GM19438 (cell line): Measurements from ENCODE around the gene WDR89.
A peak's percentile ranks its signal among the peaks of the same experiment; 100 is the strongest.
"Not testable (repeated sequence)": the region's sequence is repeated elsewhere in the genome, so short reads cannot be mapped to it uniquely, and the experiment has no call there.

Experiments used
- ATAC-seq: cut with Tn5 transposase; IDR thresholded peaks from one replicate; pipeline ENCODE4 v1.9.1; 2021; ENCODE audit warnings: low read depth; ENCODE audit not compliant: unreplicated experiment

Gene WDR89, protein sequence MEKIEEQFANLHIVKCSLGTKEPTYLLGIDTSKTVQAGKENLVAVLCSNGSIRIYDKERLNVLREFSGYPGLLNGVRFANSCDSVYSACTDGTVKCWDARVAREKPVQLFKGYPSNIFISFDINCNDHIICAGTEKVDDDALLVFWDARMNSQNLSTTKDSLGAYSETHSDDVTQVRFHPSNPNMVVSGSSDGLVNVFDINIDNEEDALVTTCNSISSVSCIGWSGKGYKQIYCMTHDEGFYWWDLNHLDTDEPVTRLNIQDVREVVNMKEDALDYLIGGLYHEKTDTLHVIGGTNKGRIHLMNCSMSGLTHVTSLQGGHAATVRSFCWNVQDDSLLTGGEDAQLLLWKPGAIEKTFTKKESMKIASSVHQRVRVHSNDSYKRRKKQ

DNA sequence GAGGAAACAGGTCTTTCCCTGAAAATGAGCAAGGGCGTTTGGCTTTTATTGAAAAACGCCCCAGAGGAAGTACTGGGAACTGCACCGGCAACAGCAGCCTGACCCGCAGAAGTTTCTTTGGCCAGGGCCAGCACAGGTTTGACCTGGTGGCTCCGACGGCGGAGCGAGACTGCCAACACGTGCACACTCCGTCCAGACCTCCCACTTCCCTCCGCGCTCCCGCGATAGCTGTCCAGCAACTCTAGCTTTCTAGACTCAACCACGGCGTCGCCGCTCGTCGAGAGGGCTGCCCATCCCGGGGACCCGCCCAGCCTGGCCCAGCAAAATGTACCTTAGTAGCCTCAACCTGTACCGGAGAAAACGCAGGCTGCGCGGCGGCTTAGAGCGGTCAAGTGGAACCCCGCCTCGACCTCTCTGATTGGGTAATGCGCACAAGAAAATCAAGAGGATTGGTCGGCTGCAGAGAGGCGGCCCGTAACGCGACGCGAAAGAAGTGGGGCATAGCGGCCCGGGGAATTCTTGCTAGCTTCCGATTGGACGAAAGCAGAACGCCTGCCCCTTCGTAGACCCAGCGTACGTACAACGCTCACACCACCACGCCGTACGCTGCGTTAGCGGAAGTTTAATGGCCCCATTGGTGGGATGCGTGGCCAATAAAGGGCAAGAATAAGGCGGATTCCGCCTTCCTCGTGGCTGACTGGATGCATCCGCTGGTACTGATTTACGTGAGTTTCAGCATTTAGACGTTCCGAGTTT lies at the start of gene WDR89:
WDR89 (minus strand) TSS at position 399 of the 756 bp plus-strand sequence. CDS start 41,929 bp downstream, outside the sequence.
- peak; percentile 88 for ATAC-seq

DNA sequence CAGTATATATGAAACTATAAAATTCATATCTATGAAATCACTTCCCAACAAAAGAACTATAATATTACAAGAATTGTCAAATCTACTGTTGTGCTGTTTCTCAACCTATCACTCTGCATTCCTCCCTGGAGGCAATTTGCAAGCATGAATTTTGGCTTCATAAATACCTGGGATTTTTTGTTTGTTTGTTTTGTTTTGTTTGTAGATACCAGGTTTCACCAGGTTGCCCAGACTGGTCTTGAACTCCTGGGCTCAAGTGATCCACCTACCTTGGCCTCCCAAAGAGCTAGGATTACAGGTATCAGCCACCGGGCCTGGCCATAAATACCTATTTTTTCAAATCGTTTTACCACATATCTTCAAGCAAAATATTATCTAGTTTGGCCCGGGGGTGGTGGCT lies 47.5 kb upstream of the WDR89 start:
- ATAC-seq: no peak

DNA sequence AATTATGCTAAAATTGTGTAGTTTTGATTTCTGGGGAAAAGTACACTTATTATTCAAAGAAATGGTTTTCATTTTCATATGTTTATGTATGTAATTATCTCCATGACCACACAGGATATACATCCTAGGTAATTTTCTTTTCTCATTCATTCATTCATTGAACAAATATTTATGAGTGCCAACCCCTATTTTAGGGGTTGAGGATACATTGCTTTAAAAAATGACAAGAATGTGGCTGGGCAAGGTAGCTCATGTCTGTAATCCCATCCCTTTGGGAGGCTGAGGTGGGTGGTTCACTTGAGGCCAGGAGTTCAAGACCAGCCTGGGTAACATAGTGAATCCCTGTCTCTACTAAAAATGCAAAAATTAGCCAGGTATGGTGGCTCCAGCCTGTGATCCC lies 45.3 kb upstream of the WDR89 start:
- ATAC-seq: no peak

DNA sequence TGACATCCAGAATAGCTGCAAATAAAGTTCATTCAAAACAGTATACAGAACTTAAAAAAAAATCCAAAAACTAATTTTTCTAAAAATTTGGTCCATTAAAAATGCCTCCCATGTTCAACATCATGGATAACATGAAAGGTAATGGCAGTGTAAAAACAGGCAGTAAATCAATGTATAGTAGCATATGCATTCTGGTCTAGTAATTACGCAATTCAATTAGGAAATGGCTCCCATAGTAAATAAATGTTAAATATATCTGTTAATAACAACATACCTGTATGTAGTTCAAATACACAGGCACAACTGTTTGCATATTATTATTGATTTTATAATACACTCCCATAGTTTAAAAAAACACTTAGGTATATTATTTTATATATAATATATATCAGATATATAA lies 43.7 kb upstream of the WDR89 start:
- ATAC-seq: no peak

DNA sequence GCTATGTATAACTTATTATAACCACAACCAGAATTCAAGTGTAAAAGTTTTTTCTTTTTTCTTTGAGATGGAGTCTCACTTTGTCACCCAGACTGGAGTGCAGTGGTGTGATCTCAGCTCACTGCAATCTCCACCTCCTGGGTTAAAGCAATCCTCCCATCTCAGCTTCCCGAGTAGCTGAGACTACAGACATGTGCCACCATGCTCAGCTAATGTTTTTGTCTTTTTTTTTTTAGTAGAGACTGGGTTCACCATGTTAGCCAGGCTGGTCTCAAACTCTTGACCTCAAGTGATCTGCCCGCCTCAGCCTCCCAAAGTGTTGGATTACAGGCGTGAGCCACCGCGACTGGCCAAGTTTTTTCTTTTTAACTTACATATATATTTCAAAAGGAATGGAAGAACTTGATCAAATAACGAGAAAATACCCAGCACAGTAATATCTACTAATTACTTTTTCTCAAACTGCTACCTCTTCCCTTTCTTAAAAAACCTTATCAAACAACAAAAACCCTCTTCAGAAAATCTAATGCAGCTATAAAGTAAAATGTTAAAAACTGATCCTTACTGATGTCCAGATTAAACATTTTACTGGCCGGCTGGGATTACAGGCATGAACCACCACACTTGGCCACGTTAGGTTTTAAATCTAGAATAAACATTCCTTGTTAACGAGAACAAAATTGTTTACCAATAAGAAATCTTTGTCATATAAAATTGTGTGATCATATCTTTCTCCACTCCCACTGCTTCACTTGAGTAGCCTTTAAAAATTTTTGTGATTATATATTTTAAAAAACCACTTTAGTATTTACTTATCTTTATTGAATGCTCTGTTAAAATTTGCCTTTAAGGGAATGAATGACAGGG lies 41.3 kb upstream of the WDR89 start:
- no peak for ATAC-seq

DNA sequence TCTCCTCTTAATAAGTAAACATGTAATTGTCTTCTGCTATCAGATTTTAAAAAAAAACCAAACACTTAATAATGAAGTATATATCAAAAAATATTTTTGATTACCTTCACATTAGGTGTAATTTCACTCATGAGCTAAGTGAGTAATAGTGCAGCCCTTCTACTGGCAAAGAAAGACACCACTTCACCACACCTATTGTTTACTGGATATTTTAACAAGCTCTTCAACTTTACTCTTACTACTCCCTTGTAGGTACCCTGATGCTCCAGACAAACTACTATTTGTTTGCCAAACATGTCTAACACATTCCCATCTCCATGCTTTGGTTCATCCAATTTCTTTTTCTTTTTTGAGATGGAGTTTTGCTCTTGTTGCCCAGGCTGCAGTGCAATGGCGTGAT lies 36.9 kb upstream of the WDR89 start:
- ATAC-seq: no peak

DNA sequence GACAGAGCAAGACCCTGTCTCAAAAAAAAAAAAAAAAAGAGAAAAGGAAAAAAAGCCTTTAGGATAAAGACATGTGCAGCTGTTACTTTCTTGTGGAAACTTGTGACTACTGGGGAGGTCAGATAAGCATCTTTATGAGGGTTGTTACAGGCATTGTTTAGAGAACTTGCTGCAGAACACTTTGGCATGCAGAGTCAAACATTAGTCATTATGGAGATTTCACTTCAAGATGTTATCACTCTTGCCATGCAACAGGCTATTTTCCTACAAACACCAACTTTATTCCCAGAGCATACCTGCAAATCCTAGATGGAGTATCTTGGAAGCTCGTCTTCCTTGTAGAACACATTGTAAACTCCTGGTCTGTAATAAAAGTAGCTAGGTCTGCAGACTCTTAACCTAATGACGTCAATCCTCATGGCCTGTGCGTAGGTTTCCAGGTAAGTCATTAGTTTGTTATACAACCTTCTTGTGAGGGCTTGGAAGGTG lies 36.3 kb upstream of the WDR89 start:
- no peak for ATAC-seq

DNA sequence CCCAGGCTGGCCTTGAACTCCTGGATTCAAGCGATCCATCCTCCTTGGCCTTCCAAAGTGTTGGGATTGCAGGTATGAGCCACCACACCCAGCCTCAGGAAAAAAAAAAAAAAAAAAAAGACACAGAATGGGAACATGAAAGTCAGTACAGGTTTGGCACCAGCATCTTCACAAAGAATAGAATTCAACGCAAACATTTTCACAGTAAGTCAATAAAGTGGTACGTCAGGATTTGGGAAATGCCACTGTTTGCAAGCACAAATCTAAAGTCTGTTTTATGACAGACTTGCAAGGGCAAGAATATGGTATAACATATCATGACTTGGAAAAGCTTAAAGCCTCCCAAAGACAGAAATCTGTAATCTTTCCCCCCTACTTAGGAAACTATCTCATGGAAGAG lies 34.9 kb upstream of the WDR89 start:
- ATAC-seq: no peak

DNA sequence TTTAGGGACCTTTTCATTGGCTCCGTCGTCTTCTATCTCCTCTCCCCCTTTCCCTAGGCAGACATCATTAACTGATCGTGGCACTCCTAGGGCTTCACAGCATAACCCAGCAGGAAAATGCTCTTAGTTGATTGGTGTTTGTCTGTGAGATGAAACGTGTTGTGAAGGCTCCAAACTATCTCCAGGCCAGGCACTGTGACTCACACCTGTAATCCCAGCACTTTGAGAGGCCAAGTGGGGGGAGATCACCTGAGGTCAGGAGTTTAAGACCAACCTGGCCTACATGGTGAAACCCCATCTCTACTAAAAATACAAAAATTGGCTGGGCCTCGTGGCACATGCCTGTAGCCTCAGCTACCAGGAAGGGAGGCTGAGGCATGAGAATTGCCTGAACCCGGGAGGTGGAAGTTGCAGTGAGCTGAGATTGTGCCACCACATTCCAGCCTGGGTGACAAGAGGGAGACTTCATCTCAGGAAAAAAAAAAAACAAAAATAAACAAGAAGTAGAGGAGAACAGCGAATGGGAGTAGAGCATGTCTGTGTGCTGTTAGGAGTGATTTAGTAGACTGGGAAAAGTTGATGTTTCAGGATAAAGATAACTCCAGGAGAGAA lies 32.3 kb upstream of the WDR89 start:
- no peak for ATAC-seq

DNA sequence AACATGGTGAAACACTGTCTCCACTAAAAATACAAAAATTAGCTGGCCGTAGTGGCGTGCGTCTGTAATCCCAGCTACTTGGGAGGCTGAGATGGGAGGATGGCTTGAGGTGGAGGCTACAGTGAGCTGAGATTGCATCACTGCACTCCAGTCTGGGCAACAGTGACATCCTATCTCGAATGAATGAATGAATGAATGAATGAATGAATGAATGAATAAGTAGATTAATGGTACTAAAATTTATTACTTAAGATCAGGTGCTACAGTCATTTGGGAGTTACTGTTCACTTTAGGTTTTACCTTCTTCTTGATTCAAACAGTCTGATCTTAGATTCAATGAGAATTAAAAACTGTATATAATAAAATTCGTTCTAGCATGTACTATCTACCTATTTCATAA lies 31.6 kb upstream of the WDR89 start:
- ATAC-seq: no peak

DNA sequence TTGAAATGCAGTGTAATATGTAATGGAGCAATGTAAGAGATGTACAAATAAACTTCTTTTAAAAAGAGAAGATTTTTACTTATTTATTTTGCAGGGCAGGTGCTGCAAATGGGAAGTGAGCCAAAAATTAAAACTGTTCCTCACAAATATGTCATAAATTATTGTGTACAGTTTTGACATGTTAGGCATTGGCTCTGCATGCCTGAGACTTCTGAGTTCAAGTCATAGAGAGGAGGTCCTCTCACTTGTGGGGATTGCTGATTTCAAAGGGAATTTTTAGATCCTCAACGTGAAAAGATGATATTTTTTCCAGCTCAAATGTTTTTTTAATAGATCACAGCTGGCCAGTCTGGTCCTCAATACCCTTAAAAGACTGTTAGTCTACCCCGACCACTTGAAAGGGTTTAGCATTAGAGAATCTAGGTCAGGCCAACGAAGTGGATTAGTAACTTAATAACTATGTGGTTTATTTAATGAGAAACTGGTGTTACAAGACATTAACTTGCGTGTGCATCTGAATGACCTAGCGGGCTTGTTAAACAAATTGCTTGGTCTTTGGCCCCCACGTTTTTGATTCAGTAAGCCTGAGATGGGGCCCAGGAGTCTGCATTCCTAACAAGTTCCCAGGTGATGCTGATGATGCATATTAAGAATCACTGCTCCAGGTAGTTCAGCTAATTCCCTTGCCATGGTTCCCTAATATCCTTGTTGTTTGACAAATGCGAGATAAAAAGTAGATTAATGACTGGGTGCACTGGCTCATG lies 30.9 kb upstream of the WDR89 start:
- ATAC-seq: peak; percentile 87

DNA sequence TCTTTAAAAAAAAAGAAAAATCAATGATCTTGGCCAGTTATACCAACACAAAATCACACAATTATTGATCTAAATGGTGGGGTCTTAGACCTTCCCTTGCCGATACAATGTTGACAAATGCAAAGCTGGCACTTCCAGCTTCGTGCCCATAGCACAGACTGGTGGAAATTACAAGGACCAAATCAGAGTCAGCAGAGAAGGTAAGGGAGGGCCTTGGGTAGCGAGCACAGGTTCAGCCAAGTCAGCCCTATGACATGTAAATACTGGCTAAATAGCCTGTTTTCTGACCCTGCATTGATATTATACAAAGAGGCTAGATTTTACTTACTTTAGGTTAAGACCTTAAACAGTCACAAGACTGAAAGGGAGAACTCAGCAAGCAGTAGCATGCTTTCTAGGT lies 30.3 kb upstream of the WDR89 start:
- peak; percentile 24 for ATAC-seq

DNA sequence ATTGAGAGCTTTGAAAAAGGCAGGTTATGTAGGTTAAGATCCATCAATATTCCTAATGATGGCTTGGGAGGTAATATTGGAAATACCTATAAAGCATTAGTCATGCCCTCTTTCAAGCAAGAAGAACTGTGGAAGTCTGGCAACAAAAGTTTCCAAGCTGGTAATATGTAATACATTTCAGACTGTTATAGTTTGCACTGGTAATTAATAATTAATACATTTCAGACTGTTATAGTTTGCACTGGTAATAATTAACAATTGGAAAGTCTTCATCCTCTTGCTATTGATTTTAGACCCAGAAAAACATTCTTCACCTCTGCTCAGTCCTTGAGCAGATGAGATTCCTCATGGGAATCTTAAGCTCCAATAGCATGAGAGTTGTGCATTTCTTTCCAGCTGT lies 29.0 kb upstream of the WDR89 start:
- ATAC-seq: no peak

DNA sequence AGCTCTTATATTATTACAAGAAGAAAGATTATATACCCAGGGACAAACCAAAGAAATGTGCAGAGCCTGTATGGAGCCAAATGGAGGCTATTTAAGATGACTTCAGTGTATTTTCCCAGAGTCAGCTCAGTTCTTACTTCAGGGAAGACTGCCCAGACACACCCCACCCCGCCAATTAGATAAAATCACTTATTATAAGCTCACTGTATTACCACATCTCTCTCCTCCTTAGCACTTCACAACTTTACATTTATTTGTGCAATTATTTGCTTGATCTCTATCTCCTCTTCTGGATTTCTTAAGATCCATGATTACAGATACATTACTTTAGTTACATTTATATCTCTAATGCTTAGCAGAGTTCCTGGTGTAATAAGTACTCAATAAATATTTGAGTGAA lies 24.7 kb upstream of the WDR89 start:
- ATAC-seq: no peak

DNA sequence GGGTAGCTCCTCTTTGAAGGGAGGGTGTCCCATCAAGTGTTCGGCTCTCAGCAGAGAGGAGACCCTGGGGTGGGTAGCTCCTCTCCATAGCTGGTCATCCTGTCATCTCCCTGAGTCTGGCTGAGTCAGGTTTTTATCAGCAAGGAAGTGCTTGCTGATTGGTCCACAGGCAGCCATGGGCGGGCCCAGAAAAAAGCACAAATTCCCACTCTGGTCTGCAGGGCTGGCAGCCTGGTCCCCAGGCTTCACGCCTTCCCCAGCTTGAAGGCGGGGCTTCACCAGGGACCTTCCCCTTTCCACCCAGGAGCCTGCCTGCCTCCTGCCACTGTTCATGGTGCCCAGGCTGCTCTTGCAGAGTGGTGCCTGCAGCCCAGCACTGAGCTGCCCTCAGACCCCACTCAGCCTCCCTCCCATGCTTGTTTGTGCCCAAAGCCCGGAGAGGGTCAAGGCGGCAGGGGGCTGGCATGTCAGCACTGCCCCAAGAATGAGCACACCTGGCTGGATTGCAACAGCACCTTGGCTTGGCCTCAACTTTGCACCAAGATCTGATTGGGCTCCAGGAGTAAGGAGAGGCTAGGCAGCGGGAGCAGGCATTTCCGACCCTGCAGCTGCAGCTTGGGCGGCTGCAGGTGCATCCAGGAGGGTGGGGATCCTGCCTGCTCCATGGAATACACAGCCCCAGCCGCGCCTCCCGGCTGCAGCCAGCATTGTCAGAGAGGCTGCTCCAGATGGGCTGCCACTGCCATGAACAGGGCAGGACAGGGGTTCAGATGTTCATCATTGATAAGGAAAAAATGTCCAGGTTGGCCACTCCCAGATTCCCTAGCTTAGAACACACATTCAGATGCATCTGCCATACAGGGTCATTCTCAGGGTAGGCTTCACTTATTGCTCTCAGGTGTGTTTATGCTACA lies 22.0 kb upstream of the WDR89 start:
- ATAC-seq: no peak

DNA sequence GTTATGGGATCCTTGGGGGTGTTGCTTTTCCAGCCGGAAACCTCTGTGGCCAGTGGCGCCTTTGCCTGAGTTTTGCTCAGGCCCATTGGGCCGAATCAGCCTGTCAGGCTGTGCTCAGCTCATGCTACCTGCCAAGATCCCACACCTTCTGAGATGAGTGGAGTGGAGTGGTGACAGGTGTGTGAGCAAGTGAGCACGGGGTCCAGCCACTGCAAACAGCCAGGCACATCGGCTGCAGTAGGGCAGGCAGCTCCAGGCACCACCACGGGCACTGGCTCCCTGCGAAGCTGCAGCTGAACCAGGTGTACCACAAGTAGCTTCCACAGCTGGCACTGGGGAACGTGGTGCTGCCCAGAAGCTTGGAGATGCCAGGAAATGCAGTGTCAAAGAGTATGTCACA lies 21.1 kb upstream of the WDR89 start:
- ATAC-seq: no peak

DNA sequence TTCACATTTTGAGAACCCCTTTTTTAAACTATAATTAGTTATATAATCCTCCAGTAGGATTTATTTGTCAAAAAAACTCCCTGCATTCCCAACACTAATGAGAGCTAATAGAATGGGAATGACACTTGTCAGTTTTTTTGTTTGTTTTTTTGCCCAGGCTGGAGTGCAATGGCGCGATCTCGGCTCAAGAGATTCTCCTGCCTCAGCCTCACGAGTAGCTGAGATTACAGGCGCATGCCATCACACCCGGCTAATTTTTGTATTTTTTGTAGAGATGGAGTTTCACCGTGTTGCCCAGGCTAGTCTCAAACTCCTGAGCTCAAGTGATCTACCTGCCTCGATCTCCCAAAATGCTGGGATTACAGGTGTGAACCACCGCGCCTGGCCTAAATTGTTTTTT lies 20.2 kb upstream of the WDR89 start:
- ATAC-seq: not testable (repeated sequence)

DNA sequence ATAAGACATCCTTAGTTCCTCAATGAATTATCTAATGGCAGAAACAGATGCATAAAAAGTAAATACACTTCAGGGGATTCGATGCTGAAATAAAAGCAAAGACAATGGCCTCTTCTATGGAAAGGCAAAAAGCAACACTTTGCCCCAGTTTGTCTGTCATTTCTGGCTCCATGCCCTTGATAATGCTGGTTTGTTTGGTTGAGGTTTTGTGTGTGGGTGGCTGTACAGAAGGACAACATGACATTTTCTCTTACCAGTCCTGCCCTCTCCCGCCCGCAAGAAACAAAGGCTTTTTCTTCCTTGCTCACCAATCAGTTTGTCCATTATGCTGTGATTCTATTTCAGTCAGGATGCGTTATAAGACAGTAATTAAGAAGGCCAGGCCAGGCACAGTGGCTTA lies 18.1 kb upstream of the WDR89 start:
- no peak for ATAC-seq

DNA sequence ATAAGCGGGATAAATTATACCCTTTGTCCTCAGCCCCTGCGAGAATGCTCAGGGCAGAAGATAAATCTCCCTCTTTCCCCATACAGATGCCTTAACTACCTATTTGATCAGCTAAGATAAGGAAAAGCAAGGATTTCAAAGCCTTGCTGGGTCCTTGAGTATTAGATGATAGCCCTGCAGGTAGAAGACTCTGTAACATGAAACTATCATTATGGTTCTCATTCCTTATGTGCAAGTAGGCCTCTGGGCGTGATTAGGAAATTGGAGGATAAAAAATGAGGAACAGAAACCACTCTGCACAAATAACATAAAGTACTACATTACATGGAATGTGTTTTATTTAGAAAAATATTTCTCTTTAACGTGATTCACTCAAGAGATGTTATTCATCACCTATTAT lies 14.5 kb upstream of the WDR89 start:
- ATAC-seq: no peak
